IMR-90 (cell line): ENCODE measurements around the gene ETDA. TPM values are rescaled to one million over a fixed set of nuclear protein-coding genes. Genes with fewer than 3 reads are reported as not detected.

Experiments
- ATAC-seq: fragments of 200-7000 bp; cut with Tn5 transposase; 2 replicates; pipeline ENCODE4 v1.9.1; 2020; ENCODE audit warnings: low read depth, mild to moderate bottlenecking, moderate library complexity
- BruUV-seq: library from RNA; stranded (reverse); fragments of 400-500 nt; replicated peaks from 2 replicates; lab custom pipeline; 2021; lab: Mats Ljungman, UMichigan
- CTCF ChIA-PET: fragments of 300-600 bp; formaldehyde crosslinking; extraction: SDS; loops from one replicate; lab custom pipeline; 2021; ENCODE audit warnings: antibody characterized with exemption; lab: Yijun Ruan, JAX
- POLR2A ChIA-PET: fragments of 300-600 bp; sonication (Branson Sonifier 250); formaldehyde crosslinking; loops from one replicate; lab custom pipeline; 2022; ENCODE audit warnings: antibody characterized with exemption; ENCODE audit not compliant: unreplicated experiment; lab: Charles Lee
- DNase-seq: peaks from one replicate; pipeline ENCODE4 v3.0.0; 2013
- H2AFZ ChIP-seq: replicated peaks from 2 replicates; pipeline ENCODE3; 2013; ENCODE audit warnings: low read length, mild to moderate bottlenecking; ENCODE audit not compliant: poor library complexity
- H2AK5ac ChIP-seq: 2 replicates; pipeline ENCODE4 v1.6.1; 2013; ENCODE audit warnings: low read depth, low read length, inconsistent platforms
- H2AK9ac ChIP-seq: replicated peaks from 2 replicates; pipeline ENCODE3; 2013; ENCODE audit warnings: mild to moderate bottlenecking, low read depth, low read length, moderate library complexity; ENCODE audit not compliant: poor library complexity
- H2BK120ac ChIP-seq: 2 replicates; pipeline ENCODE4 v1.6.1; 2013; ENCODE audit warnings: low read depth, low read length, inconsistent platforms
- H2BK15ac ChIP-seq: 3 replicates; pipeline ENCODE4 v1.6.1; 2013; ENCODE audit warnings: low read depth, low read length, inconsistent platforms
- H2BK20ac ChIP-seq: 2 replicates; pipeline ENCODE4 v1.6.1; 2013; ENCODE audit warnings: low read depth, mild to moderate bottlenecking, inconsistent platforms, low read length, moderate library complexity
- H2BK5ac ChIP-seq: 2 replicates; pipeline ENCODE4 v1.6.1; 2013; ENCODE audit warnings: mild to moderate bottlenecking, low read depth, low read length, inconsistent platforms; ENCODE audit not compliant: poor library complexity, severe bottlenecking
- H3K14ac ChIP-seq: replicated peaks from 2 replicates; pipeline ENCODE4 v1.6.1; 2013; ENCODE audit warnings: low read depth, low read length, inconsistent platforms
- H3K18ac ChIP-seq: 2 replicates; pipeline ENCODE4 v1.6.1; 2013; ENCODE audit warnings: low read depth, low read length, control low read depth
- H3K23ac ChIP-seq: 2 replicates; pipeline ENCODE4 v1.6.1; 2013; ENCODE audit warnings: low read depth, low read length, inconsistent platforms
- H3K27ac ChIP-seq: 2 replicates; pipeline ENCODE4 v1.5.1; 2013; ENCODE audit warnings: mild to moderate bottlenecking, control low read depth, low read length; ENCODE audit not compliant: insufficient read depth
- H3K27me3 ChIP-seq: 2 replicates; pipeline ENCODE4 v1.6.1; 2013; ENCODE audit warnings: low read length; ENCODE audit not compliant: control insufficient read depth, insufficient read depth
- H3K36me3 ChIP-seq: 2 replicates; pipeline ENCODE4 v1.6.1; 2013; ENCODE audit warnings: low read length, mixed read lengths; ENCODE audit not compliant: control insufficient read depth, insufficient read depth
- H3K4ac ChIP-seq: 2 replicates; pipeline ENCODE4 v1.6.1; 2013; ENCODE audit warnings: low read depth, low read length, inconsistent platforms
- H3K4me1 ChIP-seq: 2 replicates; pipeline ENCODE4 v1.6.1; 2013; ENCODE audit warnings: low read length, mixed read lengths; ENCODE audit not compliant: control insufficient read depth, insufficient read depth
- H3K4me2 ChIP-seq: 2 replicates; pipeline ENCODE4 v1.6.1; 2013; ENCODE audit warnings: low read depth, mild to moderate bottlenecking, control low read depth, low read length, moderate library complexity
- H3K4me3 ChIP-seq: 2 replicates; pipeline ENCODE4 v1.5.1; 2013; ENCODE audit warnings: low read depth, mild to moderate bottlenecking, control low read depth, low read length, moderate library complexity; ENCODE audit not compliant: insufficient read depth
- H3K56ac ChIP-seq: 2 replicates; pipeline ENCODE4 v1.6.1; 2013; ENCODE audit warnings: low read length, inconsistent platforms; ENCODE audit not compliant: insufficient read depth; ENCODE audit errors: extremely low read depth
- H3K79me1 ChIP-seq, 2 experiments: 2 replicates each; pipeline ENCODE4 v1.6.1; 2013; ENCODE audit warnings: low read length in 2 of 2, inconsistent platforms in 1 of 2, low read depth in 1 of 2
- H3K9ac ChIP-seq: 2 replicates; pipeline ENCODE4 v1.6.1; 2013; ENCODE audit warnings: low read depth, low read length, control low read depth
- H3K9me1 ChIP-seq: 2 replicates; pipeline ENCODE4 v1.6.1; 2013; ENCODE audit warnings: low read length, inconsistent platforms; ENCODE audit not compliant: insufficient read depth
- H3K9me3 ChIP-seq: 2 replicates; pipeline ENCODE4 v1.6.1; 2013; ENCODE audit warnings: low read length; ENCODE audit not compliant: control insufficient read depth, insufficient read depth
- H4K20me1 ChIP-seq: 2 replicates; pipeline ENCODE4 v1.6.1; 2013; ENCODE audit warnings: low read length, inconsistent platforms; ENCODE audit not compliant: insufficient read depth
- H4K5ac ChIP-seq: 2 replicates; pipeline ENCODE4 v1.6.1; 2013; ENCODE audit warnings: mild to moderate bottlenecking, low read depth, low read length, control low read depth
- H4K8ac ChIP-seq, 2 experiments: 2 replicates each; pipeline ENCODE4 v1.6.1; 2013; ENCODE audit warnings: low read depth in 2 of 2, low read length in 2 of 2, control low read depth in 1 of 2, inconsistent platforms in 1 of 2
- H4K91ac ChIP-seq: 2 replicates; pipeline ENCODE4 v1.6.1; 2013; ENCODE audit warnings: low read depth, low read length, inconsistent platforms; ENCODE audit not compliant: insufficient read depth
- BHLHE40 ChIP-seq: fragments of 150-350 bp; IDR thresholded peaks from 2 replicates; pipeline ENCODE4 v1.6.1; 2016; ENCODE audit warnings: mild to moderate bottlenecking, low read depth, low read length
- ELK1 ChIP-seq: fragments of 150-350 bp; IDR thresholded peaks from 2 replicates; pipeline ENCODE4 v1.6.1; 2016; ENCODE audit warnings: low read depth, mild to moderate bottlenecking, low read length, moderate library complexity, borderline replicate concordance
- FOS ChIP-seq: fragments of 150-350 bp; IDR thresholded peaks from 2 replicates; pipeline ENCODE4 v1.6.1; 2016; ENCODE audit warnings: low read depth, low read length
- MAFK ChIP-seq: IDR thresholded peaks from 2 replicates; pipeline ENCODE4 v1.6.1; 2012; ENCODE audit warnings: low read depth, low read length, improper control_type of control experiment
- MAZ ChIP-seq: IDR thresholded peaks from 2 replicates; pipeline ENCODE4 v1.6.1; 2012; ENCODE audit warnings: low read depth, mild to moderate bottlenecking, low read length, improper control_type of control experiment, moderate library complexity, borderline replicate concordance
- MXI1 ChIP-seq: IDR thresholded peaks from 2 replicates; pipeline ENCODE4 v1.6.1; 2012; ENCODE audit warnings: low read depth, mild to moderate bottlenecking, low read length, moderate library complexity, borderline replicate concordance
- NFE2L2 ChIP-seq: fragments of 150-350 bp; IDR thresholded peaks from 2 replicates; pipeline ENCODE4 v1.6.1; 2016; ENCODE audit warnings: low read depth, mild to moderate bottlenecking, low read length
- POLR2A ChIP-seq: IDR thresholded peaks from 2 replicates; pipeline ENCODE4 v1.6.1; 2012; ENCODE audit warnings: mild to moderate bottlenecking, low read depth, low read length
- RAD21 ChIP-seq: IDR thresholded peaks from 2 replicates; pipeline ENCODE4 v1.6.1; 2012; ENCODE audit warnings: low read length, improper control_type of control experiment
- RFX5 ChIP-seq: IDR thresholded peaks from 2 replicates; pipeline ENCODE4 v1.8.0; 2012; ENCODE audit warnings: low read depth, mild to moderate bottlenecking, low read length, moderate library complexity
- USF2 ChIP-seq: fragments of 150-350 bp; IDR thresholded peaks from 2 replicates; pipeline ENCODE4 v1.6.1; 2017; ENCODE audit warnings: mild to moderate bottlenecking, antibody characterized with exemption, low read length, low read depth
- WGBS, 2 experiments: methylation state at CpG; one replicate each; pipeline versions ENCODE4 v1.1.5 to v1.1.7; 2013; ENCODE audit warnings: missing lambda C conversion rate in 2 of 2; ENCODE audit not compliant: insufficient read length in 1 of 2; ENCODE audit errors: extremely low coverage in 2 of 2; 5-methylcytosine and 5-hydroxymethylcytosine counted together
- dilution Hi-C: fragments of 300-500 bp; cut with HindIII; formaldehyde crosslinking; loops from one replicate; pipeline ENCODE4 v1.14.3; 2018; ENCODE audit warnings: low sequenced_read_pairs; ENCODE audit not compliant: unreplicated experiment
- in situ Hi-C: fragments of 300-500 bp; cut with MboI; formaldehyde crosslinking; loops from 3 replicates; pipeline ENCODE4 v1.14.3; 2019; ENCODE audit warnings: low sequenced_read_pairs, inconsistent platforms, mixed read lengths
- intact Hi-C: fragments of 100-400 bp; cut with micrococcal nuclease; formaldehyde crosslinking; loops from 2 replicates; pipeline ENCODE4 v1.10.0; 2022
- polyA plus RNA-seq, 3 experiments: library from polyadenylated mRNA; depleted of rRNA; stranded (reverse); fragments of >200 nt; gene quantifications; 2 replicates each; pipeline ENCODE4 v1.2.3, GENCODE V29; 2012; ENCODE audit warnings: low replicate concordance in 1 of 3
- total RNA-seq: library from RNA; depleted of rRNA; stranded (reverse); fragments of >200 nt; gene quantifications from 2 replicates; pipeline ENCODE4 v1.2.3, GENCODE V29; 2012

Gene ETDA
- total and polyA plus RNA-seq, 2 of the 4 experiments (the other 2 are of a cell fraction), result not detected

- Histone ChIP-seq H2BK20ac (no peak overlapping the region), H3K4me1 (no peaks in the 10 kb centered on the region), H4K5ac (no peak overlapping the region), H3K18ac (no peak overlapping the region), H3K56ac (no peak overlapping the region), H2AK9ac (no peak overlapping the region), H3K27ac (no peak overlapping the region), H2BK15ac (no peak overlapping the region), H3K9me3 (no peaks in the 10 kb centered on the region), H3K79me1 (no peaks in the 10 kb centered on the region), H2AFZ (peak overlapping the region; percentile 78), H3K4ac (no peak overlapping the region), H3K23ac (no peak overlapping the region), H3K4me2 (peak overlapping the region; percentile 60), H2BK5ac (no peak overlapping the region), H3K14ac (no peak overlapping the region), H2BK120ac (no peak overlapping the region), H3K4me3 (peak overlapping the region; percentile 52), H3K9me1 (no peaks in the 10 kb centered on the region), H3K9ac (no peak overlapping the region), H3K27me3 (no peaks in the 10 kb centered on the region), H2AK5ac (no peak overlapping the region), H4K8ac (0 out of 4 replicates have a peak overlapping the region, but pooled peaks of 1 of the 2 experiments have one; percentile 25), H3K36me3 (no peaks in the 10 kb centered on the region), H4K20me1 (no peaks in the 10 kb centered on the region), H4K91ac (no peak overlapping the region)
- TF ChIP-seq ELK1, result no peak
- TF ChIP-seq RFX5, result no peak
- TF ChIP-seq NFE2L2, result no peak
- no peak for TF ChIP-seq USF2
- no peak for TF ChIP-seq RAD21
- no peak for TF ChIP-seq POLR2A
- no peak for TF ChIP-seq MAFK
- no peak for TF ChIP-seq FOS
- no peak for TF ChIP-seq MAZ
- no peak for TF ChIP-seq BHLHE40
- TF ChIP-seq MXI1, result no peak
- intact Hi-C loops (no loop called here), in situ Hi-C loops (no loop called here), dilution Hi-C loops (no loop called here)
- CTCF ChIA-PET, result interaction anchor here (0.7 to 1.2 kb wide), 2 partner anchors 10 to 14 kb away, joined by 3 read pairs; no protein-coding TSS in a partner anchor
- no TSS peak for BruUV-seq
- ATAC-seq (no peak), DNase-seq (no peak)
- WGBS, 2 experiments, result 51% methylated on average over 3 of the region's 10 CpGs; no CpG with 5 or more reads in 1 of the 2 experiments
- POLR2A ChIA-PET, result no interaction called here
Measured at GRCh38 chrX:135295944-135296305, 44.1 kb downstream of the ETDA start.
